H54 (cell line): ENCODE measurements around the gene PELO.

Experiments
- DNase-seq: peaks from one replicate; pipeline ENCODE4 v3.0.0; 2011; ENCODE audit warnings: low spot score, mixed read lengths; ENCODE audit not compliant: insufficient read length
- FAIRE-seq: peaks from 3 replicates; lab custom pipeline; 2011; peaks lifted over from hg19 to GRCh38; lab: Jason Lieb, UNC
- POLR2A ChIP-seq: IDR thresholded peaks from 2 replicates; pipeline ENCODE4 v1.6.1; 2011; ENCODE audit warnings: low read depth, mild to moderate bottlenecking, low read length

Gene PELO

GRCh38 chr5:52783226-52783959, 4.3 kb upstream of the PELO start:
- peak; percentile 29 for DNase-seq
- no peak for TF ChIP-seq POLR2A
- FAIRE-seq = peak; percentile 73

DNA sequence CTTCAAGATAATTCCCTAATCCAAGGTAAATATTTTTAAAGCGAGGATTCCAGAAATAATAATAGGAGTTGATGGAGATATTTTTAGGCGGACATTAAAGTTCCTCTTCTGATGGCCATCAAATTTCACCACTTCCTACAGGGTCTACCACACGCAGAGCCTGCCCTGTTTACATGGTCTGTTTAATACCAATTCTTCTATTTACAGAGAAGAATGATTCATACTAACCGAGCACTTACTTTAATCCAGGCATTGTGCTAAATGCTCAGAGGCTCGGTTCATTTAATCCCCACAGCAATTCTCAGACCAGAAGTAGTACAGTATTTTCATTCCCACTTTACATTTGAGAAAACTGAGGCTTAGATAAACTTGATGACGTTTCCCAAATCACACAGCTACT, 3.0 kb upstream of the PELO start:
- no peak for FAIRE-seq
- no peak for DNase-seq
- no peak for TF ChIP-seq POLR2A

DNA sequence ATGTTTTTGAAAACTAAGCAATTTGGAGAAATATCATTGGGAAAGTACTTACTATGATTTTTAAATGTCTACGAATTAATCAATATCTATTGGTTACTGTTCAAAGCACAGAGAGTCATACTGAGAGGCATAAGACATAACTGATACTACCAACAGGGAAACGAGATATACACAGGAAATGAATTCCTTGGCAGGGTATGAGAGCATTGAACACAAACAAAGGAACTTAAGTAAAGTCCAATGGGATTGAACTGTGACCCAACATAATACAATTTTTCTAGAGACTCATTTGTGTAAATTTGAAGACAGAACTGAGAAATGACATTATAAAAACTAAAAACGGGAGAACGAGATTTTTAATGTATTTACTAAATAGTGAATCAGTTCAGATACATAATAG, 1.3 kb upstream of the PELO start:
- no peak for FAIRE-seq
- DNase-seq = no peak
- no peak for TF ChIP-seq POLR2A

DNA sequence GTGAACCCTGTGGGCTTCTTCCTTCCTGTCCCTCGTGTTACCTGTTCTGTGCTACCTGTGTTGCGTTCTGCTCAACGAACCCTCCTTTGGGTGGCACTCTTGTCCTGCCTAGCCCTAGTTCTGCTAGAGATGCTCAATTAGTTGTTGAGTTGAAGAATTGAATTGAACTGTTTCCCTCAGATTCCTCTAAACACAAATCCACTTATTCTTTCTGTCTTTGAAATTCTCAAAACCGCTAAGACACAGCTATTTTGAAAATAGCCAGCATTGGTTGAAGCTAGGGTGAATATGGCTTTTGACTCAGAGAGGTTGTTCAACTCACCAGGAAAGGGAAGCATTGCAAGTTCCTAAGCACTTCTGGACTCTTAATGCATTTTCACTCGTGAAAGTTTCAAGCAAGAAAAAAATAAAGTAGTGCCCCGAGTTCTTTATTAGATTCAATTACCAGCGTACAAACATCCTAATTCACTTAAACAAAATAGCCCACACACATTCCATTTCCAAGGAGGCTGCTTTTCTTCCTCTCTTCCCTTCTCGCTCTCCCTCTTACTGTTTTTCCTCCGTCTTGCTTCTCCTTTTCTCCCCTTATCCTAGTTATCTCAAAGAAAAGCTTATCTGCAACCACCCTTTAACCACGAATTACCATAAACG, 642 bp upstream of the PELO start:
- no peak for DNase-seq
- TF ChIP-seq POLR2A = no peak
- peak; percentile 43 for FAIRE-seq

DNA sequence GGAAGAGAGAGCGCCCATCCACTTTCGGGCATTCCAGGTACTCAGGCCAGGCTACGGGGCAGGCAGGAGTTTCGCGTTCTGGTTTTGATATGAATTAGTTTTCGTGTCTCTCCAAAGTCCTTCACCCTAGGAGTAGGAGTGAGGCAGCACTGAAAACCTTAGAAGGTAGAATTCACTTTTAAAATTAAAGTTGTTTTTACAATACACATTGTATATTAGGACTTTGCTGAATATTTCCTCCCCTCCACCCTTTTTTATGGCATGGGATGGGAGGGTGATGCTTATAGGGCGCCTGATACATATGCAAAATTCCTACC, 747 bp downstream of the PELO start:
- TF ChIP-seq POLR2A = no peak
- DNase-seq = no peak
- no peak for FAIRE-seq

GRCh38 chr5:52789378-52789777, 1.7 kb downstream of the PELO start:
- DNase-seq (no peak), FAIRE-seq (no peak)
- TF ChIP-seq POLR2A = no peak

DNA sequence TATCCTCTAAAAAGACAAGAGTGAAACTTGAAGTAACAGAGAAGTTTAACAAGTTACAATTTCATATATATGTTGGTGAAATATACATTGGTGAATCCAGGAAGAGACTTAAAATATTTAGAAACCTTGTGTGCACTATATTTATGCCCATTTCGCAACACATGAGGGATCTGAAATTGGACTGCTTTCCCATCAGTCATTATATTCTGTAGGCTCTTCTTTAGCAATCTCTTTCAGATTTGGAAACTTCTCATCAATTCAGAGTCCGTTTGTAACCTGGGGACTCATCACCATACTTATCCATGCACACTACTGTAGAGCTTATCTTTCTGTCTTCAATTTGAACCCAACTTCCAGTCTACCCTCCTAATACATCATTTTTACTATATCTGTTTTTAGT, 2.1 kb downstream of the PELO start:
- FAIRE-seq (no peak), DNase-seq (no peak)
- no peak for TF ChIP-seq POLR2A

DNA sequence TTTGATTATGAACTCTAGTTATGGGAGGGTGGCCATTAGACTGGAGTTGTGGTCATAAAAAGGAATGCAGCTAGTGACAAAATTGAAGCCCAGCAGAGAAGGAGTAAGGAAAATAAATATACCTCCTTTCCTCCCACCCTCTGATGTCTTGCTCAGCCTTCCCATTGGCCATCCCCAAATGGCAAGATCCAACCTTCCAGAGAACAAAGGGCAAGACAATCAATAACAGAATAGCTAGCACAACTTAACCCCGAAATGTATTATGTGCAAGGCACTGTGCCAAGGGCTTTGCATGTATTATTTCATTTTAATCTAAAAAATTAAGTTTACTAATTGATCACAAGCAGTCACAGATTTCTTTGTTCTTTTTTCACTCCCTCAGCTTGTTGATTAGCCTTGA, 3.6 kb downstream of the PELO start:
- TF ChIP-seq POLR2A = no peak
- DNase-seq = no peak
- no peak for FAIRE-seq

DNA sequence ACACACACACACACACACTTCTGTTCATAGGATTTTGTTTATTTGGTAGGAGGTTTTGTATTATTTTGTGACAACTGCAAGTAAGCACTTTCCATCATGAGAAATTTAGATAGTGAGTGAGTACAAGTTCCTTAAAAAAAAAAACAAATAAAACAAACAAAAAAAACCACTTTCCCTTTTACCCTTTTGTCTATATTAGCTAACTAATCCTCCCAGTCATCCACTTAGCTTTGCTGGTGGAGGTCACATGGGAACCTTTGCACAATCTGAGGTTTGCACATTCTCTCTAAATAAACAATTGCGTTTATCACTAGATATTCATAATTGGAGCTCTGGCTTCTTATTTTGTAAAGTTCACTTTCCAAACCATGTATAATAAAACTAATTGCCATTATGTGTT, 6.8 kb downstream of the PELO start:
- DNase-seq = no peak
- TF ChIP-seq POLR2A = no peak
- FAIRE-seq = no peak

DNA sequence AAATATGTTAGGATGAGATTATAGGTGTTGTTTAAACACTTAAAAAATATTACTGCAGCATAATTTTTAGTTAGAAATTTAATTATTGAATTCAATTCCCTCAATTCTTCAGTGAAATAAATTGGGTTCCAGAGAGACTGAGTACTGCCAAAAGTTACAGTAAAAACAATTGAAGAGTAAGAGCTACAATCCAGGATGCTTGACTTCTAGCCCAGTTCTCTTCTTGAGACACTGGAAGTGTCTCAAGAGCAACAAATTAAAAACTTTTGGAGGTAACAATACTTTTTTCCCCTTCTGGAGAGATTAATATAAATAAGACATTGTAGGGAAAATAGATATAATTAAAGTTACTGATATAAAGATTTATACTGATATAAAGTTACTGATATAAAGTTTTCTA, 8.3 kb downstream of the PELO start:
- no peak for FAIRE-seq
- no peak for DNase-seq
- no peak for TF ChIP-seq POLR2A

- no peak for DNase-seq
- no peak for TF ChIP-seq POLR2A
- no peak for FAIRE-seq
These were observed 8.9 kb downstream of the PELO start for GRCh38 chr5:52796516-52797103.

- TF ChIP-seq POLR2A = no peak
- FAIRE-seq = no peak
- no peak for DNase-seq
These were observed 11.2 kb downstream of the PELO start for GRCh38 chr5:52798938-52799337.

GRCh38 chr5:52799358-52799982, 11.8 kb downstream of the PELO start:
- peak; percentile 20 for DNase-seq
- FAIRE-seq = no peak
- no peak for TF ChIP-seq POLR2A

DNA sequence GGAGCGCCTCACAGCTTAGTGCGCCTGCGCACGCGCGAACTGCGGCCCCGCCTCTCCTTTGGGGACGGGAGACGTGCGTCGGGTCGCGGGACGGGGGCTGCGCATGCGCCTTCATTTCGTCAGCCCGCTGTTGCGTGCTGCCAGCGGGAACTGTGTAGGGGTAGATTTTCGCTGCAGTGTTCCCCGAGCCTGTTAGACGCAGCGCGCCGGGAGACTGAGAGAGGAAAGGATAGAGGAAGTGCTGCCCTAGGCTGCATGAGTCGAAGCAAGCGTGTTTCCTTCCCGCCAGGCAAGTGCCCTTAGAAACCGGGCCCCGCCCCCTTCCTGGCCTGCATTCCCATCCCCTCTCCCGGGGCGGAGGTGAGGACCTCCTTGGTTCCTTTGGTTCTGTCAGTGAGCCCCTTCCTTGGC, 12.3 kb downstream of the PELO start:
- peak; percentile 89 for FAIRE-seq
- peak; percentile 76 for TF ChIP-seq POLR2A
- peak; percentile 74 for DNase-seq
